H9 (cell line): ENCODE measurements around the gene ARPC5L. TPM values are rescaled to one million over a fixed set of nuclear protein-coding genes. Genes with fewer than 3 reads are reported as not detected.

Experiments
- DNase-seq: peaks from one replicate; pipeline ENCODE4 v3.0.0-alpha.2; 2017
- H2AFZ ChIP-seq: one replicate; pipeline ENCODE4 v1.6.1; 2013; ENCODE audit warnings: mild to moderate bottlenecking, low read length, control low read depth, moderate library complexity
- H2AK5ac ChIP-seq: 2 replicates; pipeline ENCODE4 v1.6.1; 2013; ENCODE audit warnings: low read length, control low read depth, mixed read lengths; ENCODE audit not compliant: insufficient read length
- H2BK120ac ChIP-seq: one replicate; pipeline ENCODE4 v1.6.1; 2013; ENCODE audit warnings: low read depth, mild to moderate bottlenecking, low read length, control low read depth, inconsistent platforms; ENCODE audit not compliant: poor library complexity, severe bottlenecking
- H2BK12ac ChIP-seq: 2 replicates; pipeline ENCODE4 v1.6.1; 2013; ENCODE audit warnings: low read length, control low read depth, mixed read lengths, low read depth; ENCODE audit not compliant: insufficient read length
- H2BK15ac ChIP-seq: 2 replicates; pipeline ENCODE4 v1.6.1; 2013; ENCODE audit warnings: low read depth, low read length, control low read depth
- H2BK20ac ChIP-seq: one replicate; pipeline ENCODE4 v1.6.1; 2013; ENCODE audit warnings: low read depth, mild to moderate bottlenecking, low read length, control low read depth, inconsistent platforms; ENCODE audit not compliant: poor library complexity, severe bottlenecking
- H2BK5ac ChIP-seq: 2 replicates; pipeline ENCODE4 v1.6.1; 2013; ENCODE audit warnings: low read length, control low read depth, mixed read lengths; ENCODE audit not compliant: insufficient read length
- H3K14ac ChIP-seq: 2 replicates; pipeline ENCODE4 v1.6.1; 2013; ENCODE audit warnings: low read length, control low read depth; ENCODE audit not compliant: insufficient read depth
- H3K18ac ChIP-seq: 2 replicates; pipeline ENCODE4 v1.6.1; 2013; ENCODE audit warnings: low read depth, mild to moderate bottlenecking, mixed read lengths, low read length, control low read depth; ENCODE audit not compliant: insufficient read length
- H3K23ac ChIP-seq: 2 replicates; pipeline ENCODE4 v1.6.1; 2013; ENCODE audit warnings: low read length, control low read depth, mixed read lengths, low read depth; ENCODE audit not compliant: insufficient read length
- H3K23me2 ChIP-seq: 2 replicates; pipeline ENCODE4 v1.6.1; 2013; ENCODE audit warnings: low read depth, mild to moderate bottlenecking, mixed read lengths, low read length, control low read depth; ENCODE audit not compliant: insufficient read length, poor library complexity, severe bottlenecking
- H3K27ac ChIP-seq: 2 replicates; pipeline ENCODE4 v1.5.1; 2013; ENCODE audit warnings: low read length, control low read depth, mixed read lengths, low read depth; ENCODE audit not compliant: insufficient read length
- H3K27me3 ChIP-seq: 2 replicates; pipeline ENCODE4 v1.6.1; 2013; ENCODE audit warnings: low read length, control low read depth, inconsistent platforms; ENCODE audit not compliant: insufficient read depth
- H3K4ac ChIP-seq: 2 replicates; pipeline ENCODE4 v1.6.1; 2013; ENCODE audit warnings: low read depth, mild to moderate bottlenecking, control low read depth, inconsistent platforms, low read length, moderate library complexity
- H3K4me1 ChIP-seq: 2 replicates; pipeline ENCODE4 v1.6.1; 2013; ENCODE audit warnings: low read length, control low read depth, inconsistent platforms; ENCODE audit not compliant: insufficient read depth
- H3K4me2 ChIP-seq: 2 replicates; pipeline ENCODE4 v1.6.1; 2013; ENCODE audit warnings: low read length, control low read depth, mixed read lengths; ENCODE audit not compliant: insufficient read length, insufficient read depth
- H3K56ac ChIP-seq: 2 replicates; pipeline ENCODE4 v1.6.1; 2013; ENCODE audit warnings: low read depth, mild to moderate bottlenecking, mixed read lengths, low read length, control low read depth; ENCODE audit not compliant: insufficient read length
- H3K79me1 ChIP-seq: 2 replicates; pipeline ENCODE4 v1.6.1; 2013; ENCODE audit warnings: low read depth, mild to moderate bottlenecking, moderate library complexity, low read length, control low read depth, inconsistent platforms; ENCODE audit not compliant: insufficient read depth, poor library complexity, severe bottlenecking
- H3K79me2 ChIP-seq: 2 replicates; pipeline ENCODE4 v1.6.1; 2013; ENCODE audit warnings: low read length, control low read depth, inconsistent platforms; ENCODE audit not compliant: insufficient read depth
- H3K9ac ChIP-seq: 2 replicates; pipeline ENCODE4 v1.6.1; 2013; ENCODE audit warnings: low read length, control low read depth, mixed read lengths; ENCODE audit not compliant: insufficient read length; ENCODE audit errors: extremely low read depth
- H3K9me3 ChIP-seq: one replicate; pipeline ENCODE4 v1.6.1; 2013; ENCODE audit warnings: low read depth, low read length, inconsistent platforms; ENCODE audit not compliant: control insufficient read depth
- H3T11ph ChIP-seq: one replicate; pipeline ENCODE4 v1.6.1; 2013; ENCODE audit warnings: mild to moderate bottlenecking, low read length, control low read depth, inconsistent platforms
- H4K20me1 ChIP-seq: one replicate; pipeline ENCODE4 v1.6.1; 2013; ENCODE audit not compliant: control insufficient read depth, insufficient read length, insufficient read depth
- H4K5ac ChIP-seq: 2 replicates; pipeline ENCODE4 v1.6.1; 2013; ENCODE audit warnings: low read depth, mild to moderate bottlenecking, mixed read lengths, low read length, control low read depth; ENCODE audit not compliant: insufficient read length
- H4K8ac ChIP-seq: replicated peaks from 2 replicates; pipeline ENCODE4 v1.6.1; 2013; ENCODE audit warnings: low read length, control low read depth, mixed read lengths, low read depth; ENCODE audit not compliant: insufficient read length
- H4K91ac ChIP-seq: 2 replicates; pipeline ENCODE4 v1.6.1; 2013; ENCODE audit warnings: low read depth, mild to moderate bottlenecking, moderate library complexity, mixed read lengths, low read length, control low read depth; ENCODE audit not compliant: insufficient read length
- H3K27ac Mint-ChIP-seq, 3 experiments: 2 replicates in 2 of 3; 3 replicates in 1 of 3; pipeline ENCODE4 v1.8.0; 2020 to 2021; ENCODE audit warnings: mixed read lengths in 3 of 3, mild to moderate bottlenecking in 1 of 3, moderate library complexity in 1 of 3
- H3K27me3 Mint-ChIP-seq: 2 replicates; pipeline ENCODE4 v1.8.0; 2021; ENCODE audit warnings: low read depth, mild to moderate bottlenecking, moderate library complexity, mixed read lengths
- H3K36me3 Mint-ChIP-seq, 3 experiments: 2 replicates in 2 of 3; 3 replicates in 1 of 3; pipeline ENCODE4 v1.8.0; 2020 to 2021; ENCODE audit warnings: low read depth in 3 of 3, mixed read lengths in 3 of 3; ENCODE audit not compliant: insufficient read depth in 1 of 3
- H3K4me1 Mint-ChIP-seq, 2 experiments: 2 replicates each; pipeline ENCODE4 v1.8.0; 2020; ENCODE audit warnings: mixed read lengths in 2 of 2
- H3K4me3 Mint-ChIP-seq, 2 experiments: 2 replicates in 1 of 2; 3 replicates in 1 of 2; pipeline ENCODE4 v1.8.0; 2020 to 2021; ENCODE audit warnings: mild to moderate bottlenecking in 2 of 2, mixed read lengths in 2 of 2, moderate library complexity in 1 of 2
- H3K9me3 Mint-ChIP-seq, 2 experiments: 2 replicates in 1 of 2; 3 replicates in 1 of 2; pipeline ENCODE4 v1.8.0; 2020; ENCODE audit warnings: mild to moderate bottlenecking in 2 of 2, mixed read lengths in 2 of 2, moderate library complexity in 1 of 2
- CTCF ChIP-seq: fragments of 200-600 bp; sonication (generic); conservative IDR thresholded peaks from 3 replicates; pipeline ENCODE4 v1.8.0; 2021; ENCODE audit warnings: antibody characterized with exemption, mild to moderate bottlenecking
- WGBS: extraction: QIAGEN DNeasy Blood & Tissue Kit; methylation state at CpG from one replicate; pipeline ENCODE4 v1.1.7; 2013; ENCODE audit warnings: missing lambda C conversion rate, low lambda C conversion rate, mixed read lengths; ENCODE audit not compliant: insufficient read length; ENCODE audit errors: extremely low coverage; 5-methylcytosine and 5-hydroxymethylcytosine counted together
- total RNA-seq: library from RNA; stranded (reverse); gene quantifications from 2 replicates; pipeline ENCODE4 v1.2.1, GENCODE V29; 2021

ARPC5L gene
- total RNA-seq, 1 experiment from 2014 or later, result 67.7 TPM

GRCh38 chr9:124857533-124858162 is 4.3 kb upstream of the ARPC5L start:
- peaks cover 5% of the 10 kb centered on the region; the same call in 1 of the 2 replicates for H3K4me1 ChIP-seq
- no peak overlapping the region for H4K5ac ChIP-seq
- H2BK5ac ChIP-seq, result no peak overlapping the region
- H3K18ac ChIP-seq, result no peak overlapping the region
- no peak overlapping the region for H3T11ph ChIP-seq
- no peak for DNase-seq
- no peak overlapping the region for H3K4ac ChIP-seq
- H2BK120ac ChIP-seq, result no peak overlapping the region
- peaks cover 20% of the 10 kb centered on the region; the same call in 1 of the 2 replicates for H3K79me2 ChIP-seq
- no peaks in the 10 kb centered on the region for H4K20me1 ChIP-seq
- H3K27ac Mint-ChIP-seq, result peak overlapping the region; percentile 55 to 78 (median 77); a peak in 6 of 7 replicates
- H4K91ac ChIP-seq, result no peak overlapping the region
- peaks cover 4% of the 10 kb centered on the region for H3K79me1 ChIP-seq
- H3K9me3 Mint-ChIP-seq, result no peaks in the 10 kb centered on the region; a peak in 1 of 5 replicates
- peaks cover 43 to 49% (median 44%) of the 10 kb centered on the region in 3 experiments for H3K36me3 Mint-ChIP-seq
- no peak overlapping the region for H2BK20ac ChIP-seq
- no peak for TF ChIP-seq CTCF
- H2AFZ ChIP-seq, result no peak overlapping the region
- no peak overlapping the region for H2BK15ac ChIP-seq
- no peak overlapping the region for H3K14ac ChIP-seq
- no peak overlapping the region for H2BK12ac ChIP-seq
- no peak overlapping the region for H3K27ac ChIP-seq
- no peaks in the 10 kb centered on the region for H3K27me3 ChIP-seq
- H4K8ac ChIP-seq, result no peak overlapping the region
- WGBS, result no CpG with 5 or more reads among the region's 24 CpGs
- H3K4me3 Mint-ChIP-seq, result peak overlapping the region in 1 of 2 experiments; percentile 23; a peak in 2 of 5 replicates
- no peak overlapping the region for H3K56ac ChIP-seq
- H3K27me3 Mint-ChIP-seq, result no peaks in the 10 kb centered on the region; the same call in 1 of the 2 replicates
- no peaks in the 10 kb centered on the region for H3K9me3 ChIP-seq
- no peak overlapping the region for H2AK5ac ChIP-seq
- H3K4me2 ChIP-seq, result no peak overlapping the region
- H3K4me1 Mint-ChIP-seq, result peaks cover 15 to 24% of the 10 kb centered on the region in 2 experiments
- H3K9ac ChIP-seq, result no peak overlapping the region
- H3K23me2 ChIP-seq, result peaks cover 15% of the 10 kb centered on the region
- H3K23ac ChIP-seq, result no peak overlapping the region
